ENCODE results near the gene ZNF20.

- TF ChIP-seq CTCF (conservative IDR thresholded peaks at IDR 0.05; ENCODE audit: low read depth, low read length) (no peak), EZH2 (IDR thresholded peaks at IDR 0.05; ENCODE audit: borderline replicate concordance, low read depth, low read length, poor library complexity, severe bottlenecking) (no peak)
Observed at GRCh38 chr19:12112701-12113100, 27.4 kb downstream of the ZNF20 start.

Measured in A673 (cell line).